ENCODE measurements around the gene MEAK7. TPM values are rescaled to one million over a fixed set of nuclear protein-coding genes. Genes with fewer than 3 reads are reported as not detected.
A peak's percentile ranks its signal among the peaks of the same experiment; 100 is the strongest.

MEAK7 gene
- total RNA-seq, 2 donors from 2014 or later = 17.0 to 23.4 TPM

GRCh38 chr16:84548971-84549844, 44.7 kb upstream of the MEAK7 start:
- DNase-seq = no peak
- H3K9ac ChIP-seq (ENCODE audit: low read depth in 2 of 2, low read length in 2 of 2) = peak overlapping the region in 1 of 2 donors; percentile 34
- H3K9me3 ChIP-seq = no peaks in the 10 kb centered on the region
- no peak overlapping the region for H3K4me3 ChIP-seq
- no peak for TF ChIP-seq CTCF (IDR thresholded peaks at IDR 0.05)
- peaks cover 4% of the 10 kb centered on the region for H3K4me1 ChIP-seq
- no peaks in the 10 kb centered on the region for H3K36me3 ChIP-seq
- no peak overlapping the region for H3K27ac ChIP-seq
- intact Hi-C loops (cut with DNase I) = no loop called here
- no peaks in the 10 kb centered on the region for H3K27me3 ChIP-seq

GRCh38 chr16:84548508-84548907, 44.0 kb upstream of the MEAK7 start:
- TF ChIP-seq CTCF (IDR thresholded peaks at IDR 0.05) = no peak
- no peaks in the 10 kb centered on the region for H3K27me3 ChIP-seq
- no peak overlapping the region for H3K4me3 ChIP-seq
- H3K9ac ChIP-seq (ENCODE audit: low read depth in 2 of 2, low read length in 2 of 2) = no peak overlapping the region
- H3K4me1 ChIP-seq = peaks cover 4% of the 10 kb centered on the region
- no peaks in the 10 kb centered on the region for H3K36me3 ChIP-seq
- H3K9me3 ChIP-seq = no peaks in the 10 kb centered on the region
- intact Hi-C loops (cut with DNase I) = no loop called here
- no peak for DNase-seq
- H3K27ac ChIP-seq = no peak overlapping the region

- Histone ChIP-seq H3K27me3 (no peaks in the 10 kb centered on the region), H3K27ac (no peak overlapping the region), H3K9me3 (no peaks in the 10 kb centered on the region), H3K9ac (ENCODE audit: low read depth in 2 of 2, low read length in 2 of 2) (no peak overlapping the region), H3K36me3 (no peaks in the 10 kb centered on the region), H3K4me1 (peaks cover 4% of the 10 kb centered on the region), H3K4me3 (no peak overlapping the region)
- no peak for TF ChIP-seq CTCF (IDR thresholded peaks at IDR 0.05)
- DNase-seq = no peak
- intact Hi-C loops (cut with DNase I) = no loop called here
These were observed 43.1 kb upstream of the MEAK7 start for GRCh38 chr16:84547546-84548061.

- H3K4me1 ChIP-seq = peaks cover 4% of the 10 kb centered on the region
- intact Hi-C loops (cut with DNase I) = no loop called here
- no peaks in the 10 kb centered on the region for H3K9me3 ChIP-seq
- H3K9ac ChIP-seq (ENCODE audit: low read depth in 2 of 2, low read length in 2 of 2) = no peak overlapping the region
- H3K27me3 ChIP-seq = no peaks in the 10 kb centered on the region
- H3K27ac ChIP-seq = no peak overlapping the region
- no peak for TF ChIP-seq CTCF (IDR thresholded peaks at IDR 0.05)
- H3K36me3 ChIP-seq = no peaks in the 10 kb centered on the region
- no peak overlapping the region for H3K4me3 ChIP-seq
- no peak for DNase-seq
These were observed 42.4 kb upstream of the MEAK7 start for GRCh38 chr16:84546669-84547545.

GRCh38 chr16:84545114-84545737, 40.8 kb upstream of the MEAK7 start:
- Histone ChIP-seq H3K27ac (no peak overlapping the region), H3K27me3 (no peaks in the 10 kb centered on the region), H3K9me3 (no peaks in the 10 kb centered on the region), H3K9ac (ENCODE audit: low read depth in 2 of 2, low read length in 2 of 2) (no peak overlapping the region), H3K36me3 (no peaks in the 10 kb centered on the region), H3K4me1 (peaks cover 4% of the 10 kb centered on the region), H3K4me3 (no peak overlapping the region)
- intact Hi-C loops (cut with DNase I) = no loop called here
- no peak for DNase-seq
- no peak for TF ChIP-seq CTCF (IDR thresholded peaks at IDR 0.05)

Measured in colonic mucosa (tissue), 4 donors.